ENCODE data around the gene FN3KRP. TPM values are rescaled to one million over a fixed set of nuclear protein-coding genes. Genes with fewer than 3 reads are reported as not detected.

FN3KRP gene
- total and polyA plus RNA-seq, 2 of the 13 experiments (the other 11 are each of a cell fraction or from before 2014, with no cell fraction given): 22.4 to 28.2 TPM

DNA sequence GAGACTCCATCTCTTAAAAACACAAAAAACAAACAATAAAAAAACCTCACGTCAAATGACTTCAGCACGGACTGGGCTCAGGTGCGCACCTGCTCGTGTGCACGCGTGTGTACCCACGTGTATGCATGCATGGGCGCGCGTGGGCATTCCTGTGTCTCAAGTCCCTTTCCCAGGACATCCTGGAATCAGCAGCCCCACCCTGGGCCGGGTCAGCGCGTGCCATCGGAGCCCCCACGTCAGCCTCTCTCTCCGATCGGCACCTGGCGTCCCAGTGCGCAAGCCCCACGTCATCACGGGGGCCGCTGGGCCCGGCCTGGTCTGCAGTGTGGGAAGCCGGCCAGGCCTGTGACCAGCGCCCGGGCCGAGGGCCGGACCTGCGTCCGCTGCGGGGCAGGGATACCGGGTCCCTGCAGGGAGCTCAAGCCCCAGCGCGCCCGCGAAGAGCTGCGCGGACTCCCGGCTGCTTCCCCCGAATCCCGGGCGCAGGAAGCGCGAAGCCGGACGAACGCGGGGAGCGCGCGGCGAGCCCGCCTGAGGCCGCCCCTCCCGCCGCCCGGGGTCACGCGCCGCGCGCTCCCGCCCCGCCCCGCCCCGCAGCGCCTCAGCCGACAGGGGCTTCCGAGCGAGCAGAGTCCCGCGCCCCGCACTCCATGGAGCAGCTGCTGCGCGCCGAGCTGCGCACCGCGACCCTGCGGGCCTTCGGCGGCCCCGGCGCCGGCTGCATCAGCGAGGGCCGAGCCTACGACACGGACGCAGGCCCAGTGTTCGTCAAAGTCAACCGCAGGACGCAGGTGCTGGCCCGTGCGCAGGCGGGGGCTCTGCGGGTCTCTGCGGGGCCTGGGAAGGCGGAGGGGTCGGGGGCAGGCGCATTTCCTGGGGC, 18.7 kb downstream of the FN3KRP start, which contains the start of gene FN3K (continued):
- TF ChIP-seq SP4 (CRISPR knock-in tag; IDR thresholded peaks at IDR 0.05) (peak; percentile 64), ZNF225 (CRISPR knock-in tag; IDR thresholded peaks at IDR 0.05) (no peak), ZNF501 (CRISPR knock-in tag; IDR thresholded peaks at IDR 0.05) (peak; percentile 30; the same call in 1 of the 2 replicates), ZBTB42 (CRISPR knock-in tag; IDR thresholded peaks at IDR 0.05) (peak; percentile 12; the same call in 1 of the 2 replicates), FOXO1 (CRISPR knock-in tag; IDR thresholded peaks at IDR 0.05) (no peak), ZNF788 (CRISPR knock-in tag; IDR thresholded peaks at IDR 0.05; ENCODE audit: borderline replicate concordance) (peak; percentile 54), E2F5 (CRISPR knock-in tag; conservative IDR thresholded peaks at IDR 0.05) (peak; percentile 48), PHF20 (CRISPR knock-in tag; IDR thresholded peaks at IDR 0.05) (peak; percentile 47; the same call in 1 of the 2 replicates), ZNF263 (CRISPR knock-in tag; IDR thresholded peaks at IDR 0.05) (peak; percentile 65), ZNF205 (CRISPR knock-in tag; IDR thresholded peaks at IDR 0.05) (0 out of 2 replicates have a peak, but pooled peaks have one; percentile 33), RFXANK (CRISPR knock-in tag; IDR thresholded peaks at IDR 0.05) (no peak)
- TF ChIP-seq, protein P1, sequence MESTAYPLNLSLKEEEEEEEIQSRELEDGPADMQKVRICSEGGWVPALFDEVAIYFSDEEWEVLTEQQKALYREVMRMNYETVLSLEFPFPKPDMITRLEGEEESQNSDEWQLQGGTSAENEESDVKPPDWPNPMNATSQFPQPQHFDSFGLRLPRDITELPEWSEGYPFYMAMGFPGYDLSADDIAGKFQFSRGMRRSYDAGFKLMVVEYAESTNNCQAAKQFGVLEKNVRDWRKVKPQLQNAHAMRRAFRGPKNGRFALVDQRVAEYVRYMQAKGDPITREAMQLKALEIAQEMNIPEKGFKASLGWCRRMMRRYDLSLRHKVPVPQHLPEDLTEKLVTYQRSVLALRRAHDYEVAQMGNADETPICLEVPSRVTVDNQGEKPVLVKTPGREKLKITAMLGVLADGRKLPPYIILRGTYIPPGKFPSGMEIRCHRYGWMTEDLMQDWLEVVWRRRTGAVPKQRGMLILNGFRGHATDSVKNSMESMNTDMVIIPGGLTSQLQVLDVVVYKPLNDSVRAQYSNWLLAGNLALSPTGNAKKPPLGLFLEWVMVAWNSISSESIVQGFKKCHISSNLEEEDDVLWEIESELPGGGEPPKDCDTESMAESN (CRISPR knock-in tag; conservative IDR thresholded peaks at IDR 0.05): peak; percentile 61; the same call in 1 of the 2 replicates
- TF ChIP-seq, protein P2, sequence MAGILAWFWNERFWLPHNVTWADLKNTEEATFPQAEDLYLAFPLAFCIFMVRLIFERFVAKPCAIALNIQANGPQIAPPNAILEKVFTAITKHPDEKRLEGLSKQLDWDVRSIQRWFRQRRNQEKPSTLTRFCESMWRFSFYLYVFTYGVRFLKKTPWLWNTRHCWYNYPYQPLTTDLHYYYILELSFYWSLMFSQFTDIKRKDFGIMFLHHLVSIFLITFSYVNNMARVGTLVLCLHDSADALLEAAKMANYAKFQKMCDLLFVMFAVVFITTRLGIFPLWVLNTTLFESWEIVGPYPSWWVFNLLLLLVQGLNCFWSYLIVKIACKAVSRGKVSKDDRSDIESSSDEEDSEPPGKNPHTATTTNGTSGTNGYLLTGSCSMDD (CRISPR knock-in tag; IDR thresholded peaks at IDR 0.05): no peak
- TF ChIP-seq, protein P3, sequence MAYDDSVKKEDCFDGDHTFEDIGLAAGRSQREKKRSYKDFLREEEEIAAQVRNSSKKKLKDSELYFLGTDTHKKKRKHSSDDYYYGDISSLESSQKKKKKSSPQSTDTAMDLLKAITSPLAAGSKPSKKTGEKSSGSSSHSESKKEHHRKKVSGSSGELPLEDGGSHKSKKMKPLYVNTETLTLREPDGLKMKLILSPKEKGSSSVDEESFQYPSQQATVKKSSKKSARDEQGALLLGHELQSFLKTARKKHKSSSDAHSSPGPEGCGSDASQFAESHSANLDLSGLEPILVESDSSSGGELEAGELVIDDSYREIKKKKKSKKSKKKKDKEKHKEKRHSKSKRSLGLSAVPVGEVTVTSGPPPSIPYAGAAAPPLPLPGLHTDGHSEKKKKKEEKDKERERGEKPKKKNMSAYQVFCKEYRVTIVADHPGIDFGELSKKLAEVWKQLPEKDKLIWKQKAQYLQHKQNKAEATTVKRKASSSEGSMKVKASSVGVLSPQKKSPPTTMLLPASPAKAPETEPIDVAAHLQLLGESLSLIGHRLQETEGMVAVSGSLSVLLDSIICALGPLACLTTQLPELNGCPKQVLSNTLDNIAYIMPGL (CRISPR knock-in tag; IDR thresholded peaks at IDR 0.05; ENCODE audit: borderline replicate concordance in 1 of 2, low read depth in 1 of 2): peak in 1 of 2 experiments; percentile 48; a peak in 1 of 4 replicates
- TF ChIP-seq, protein P4, sequence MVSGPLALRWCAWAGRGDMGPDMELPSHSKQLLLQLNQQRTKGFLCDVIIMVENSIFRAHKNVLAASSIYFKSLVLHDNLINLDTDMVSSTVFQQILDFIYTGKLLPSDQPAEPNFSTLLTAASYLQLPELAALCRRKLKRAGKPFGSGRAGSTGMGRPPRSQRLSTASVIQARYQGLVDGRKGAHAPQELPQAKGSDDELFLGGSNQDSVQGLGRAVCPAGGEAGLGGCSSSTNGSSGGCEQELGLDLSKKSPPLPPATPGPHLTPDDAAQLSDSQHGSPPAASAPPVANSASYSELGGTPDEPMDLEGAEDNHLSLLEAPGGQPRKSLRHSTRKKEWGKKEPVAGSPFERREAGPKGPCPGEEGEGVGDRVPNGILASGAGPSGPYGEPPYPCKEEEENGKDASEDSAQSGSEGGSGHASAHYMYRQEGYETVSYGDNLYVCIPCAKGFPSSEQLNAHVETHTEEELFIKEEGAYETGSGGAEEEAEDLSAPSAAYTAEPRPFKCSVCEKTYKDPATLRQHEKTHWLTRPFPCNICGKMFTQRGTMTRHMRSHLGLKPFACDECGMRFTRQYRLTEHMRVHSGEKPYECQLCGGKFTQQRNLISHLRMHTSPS (CRISPR knock-in tag; IDR thresholded peaks at IDR 0.05; ENCODE audit: low read depth): peak; percentile 42; the same call in 1 of the 2 replicates
- TF ChIP-seq, protein P5, sequence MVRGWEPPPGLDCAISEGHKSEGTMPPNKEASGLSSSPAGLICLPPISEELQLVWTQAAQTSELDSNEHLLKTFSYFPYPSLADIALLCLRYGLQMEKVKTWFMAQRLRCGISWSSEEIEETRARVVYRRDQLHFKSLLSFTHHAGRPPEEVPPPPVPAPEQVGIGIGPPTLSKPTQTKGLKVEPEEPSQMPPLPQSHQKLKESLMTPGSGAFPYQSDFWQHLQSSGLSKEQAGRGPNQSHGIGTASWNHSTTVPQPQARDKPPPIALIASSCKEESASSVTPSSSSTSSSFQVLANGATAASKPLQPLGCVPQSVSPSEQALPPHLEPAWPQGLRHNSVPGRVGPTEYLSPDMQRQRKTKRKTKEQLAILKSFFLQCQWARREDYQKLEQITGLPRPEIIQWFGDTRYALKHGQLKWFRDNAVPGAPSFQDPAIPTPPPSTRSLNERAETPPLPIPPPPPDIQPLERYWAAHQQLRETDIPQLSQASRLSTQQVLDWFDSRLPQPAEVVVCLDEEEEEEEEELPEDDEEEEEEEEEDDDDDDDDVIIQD (CRISPR knock-in tag; IDR thresholded peaks at IDR 0.05; ENCODE audit: low read depth): no peak
- TF ChIP-seq, protein P6, sequence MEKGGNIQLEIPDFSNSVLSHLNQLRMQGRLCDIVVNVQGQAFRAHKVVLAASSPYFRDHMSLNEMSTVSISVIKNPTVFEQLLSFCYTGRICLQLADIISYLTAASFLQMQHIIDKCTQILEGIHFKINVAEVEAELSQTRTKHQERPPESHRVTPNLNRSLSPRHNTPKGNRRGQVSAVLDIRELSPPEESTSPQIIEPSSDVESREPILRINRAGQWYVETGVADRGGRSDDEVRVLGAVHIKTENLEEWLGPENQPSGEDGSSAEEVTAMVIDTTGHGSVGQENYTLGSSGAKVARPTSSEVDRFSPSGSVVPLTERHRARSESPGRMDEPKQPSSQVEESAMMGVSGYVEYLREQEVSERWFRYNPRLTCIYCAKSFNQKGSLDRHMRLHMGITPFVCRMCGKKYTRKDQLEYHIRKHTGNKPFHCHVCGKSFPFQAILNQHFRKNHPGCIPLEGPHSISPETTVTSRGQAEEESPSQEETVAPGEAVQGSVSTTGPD (CRISPR knock-in tag; IDR thresholded peaks at IDR 0.05): no peak
